Activated CD8-positive, alpha-beta T cell treated with anti-CD3 and anti-CD28 coated beads for 36 hours (primary cell): ENCODE data around the gene PPIG. TPM values are rescaled to one million over a fixed set of nuclear protein-coding genes. Genes with fewer than 3 reads are reported as not detected.

Experiments
- ATAC-seq: fragments of 200-7000 bp; cut with Tn5 transposase; one replicate; pipeline ENCODE4 v1.10.0; 2021; ENCODE audit warnings: mild to moderate bottlenecking, moderate library complexity
- CTCF ChIA-PET: fragments of 350-600 bp; sonication (Branson Sonifier 250); formaldehyde crosslinking; loops from one replicate; lab custom pipeline; 2021; ENCODE audit warnings: antibody characterized with exemption; lab: Charles Lee
- POLR2A ChIA-PET: fragments of 350-600 bp; sonication (Branson Sonifier 250); formaldehyde crosslinking; loops from one replicate; lab custom pipeline; 2021; ENCODE audit warnings: antibody characterized with exemption; lab: Charles Lee
- DNase-seq: peaks from one replicate; pipeline ENCODE4 v3.0.0-alpha.2; 2020
- H3K27ac Mint-ChIP-seq: one replicate; pipeline ENCODE4 v1.8.0; 2021; ENCODE audit warnings: mild to moderate bottlenecking, mixed read lengths
- H3K27me3 Mint-ChIP-seq: one replicate; pipeline ENCODE4 v1.8.0; 2021; ENCODE audit warnings: mixed read lengths
- H3K36me3 Mint-ChIP-seq: one replicate; pipeline ENCODE4 v1.8.0; 2021; ENCODE audit warnings: low read depth, mixed read lengths
- H3K4me1 Mint-ChIP-seq: one replicate; pipeline ENCODE4 v1.8.0; 2021; ENCODE audit warnings: low read depth, mixed read lengths
- H3K4me3 Mint-ChIP-seq: one replicate; pipeline ENCODE4 v1.8.0; 2021; ENCODE audit warnings: mild to moderate bottlenecking, moderate library complexity, mixed read lengths
- H3K9me3 Mint-ChIP-seq: one replicate; pipeline ENCODE4 v1.8.0; 2021; ENCODE audit warnings: mixed read lengths
- intact Hi-C: fragments of 100-400 bp; cut with micrococcal nuclease; formaldehyde crosslinking; loops from one replicate; pipeline ENCODE4 v1.10.0; 2022
- total RNA-seq, 2 experiments: library from RNA; stranded (reverse); gene quantifications; one replicate each; pipeline ENCODE4 v1.2.3, GENCODE V29; 2021
- TF ChIP-seq, protein P1 (sequence below): fragments of 200-600 bp; IDR thresholded peaks from one replicate; pipeline ENCODE4 v1.8.0; 2022; ENCODE audit warnings: antibody characterized with exemption, mild to moderate bottlenecking

Gene PPIG
- total RNA-seq, 2 experiments from 2014 or later = 54.9 to 62.0 TPM

DNA sequence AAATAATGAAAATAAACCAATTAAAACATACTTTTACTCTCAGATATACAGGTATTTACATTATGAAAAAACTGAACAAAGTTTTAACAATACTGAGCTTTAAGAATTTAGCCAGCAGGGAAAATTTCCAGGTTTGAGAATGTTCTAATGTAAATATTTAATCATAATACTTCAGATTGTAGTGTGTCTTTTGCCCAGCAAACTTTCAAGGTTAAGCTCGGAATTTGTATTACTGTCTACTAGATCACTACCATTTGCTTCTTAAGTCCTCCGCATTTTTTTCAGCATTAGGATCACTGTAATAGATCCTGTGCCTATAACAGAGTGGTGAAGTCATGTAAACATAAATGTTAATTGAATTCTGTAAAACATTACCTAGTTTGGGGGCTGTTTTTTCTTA, 57.3 kb downstream of the PPIG start:
- H3K27me3 Mint-ChIP-seq = no peaks in the 10 kb centered on the region
- peaks cover 4% of the 10 kb centered on the region for H3K9me3 Mint-ChIP-seq
- H3K27ac Mint-ChIP-seq = no peak overlapping the region
- TF ChIP-seq, protein P1, sequence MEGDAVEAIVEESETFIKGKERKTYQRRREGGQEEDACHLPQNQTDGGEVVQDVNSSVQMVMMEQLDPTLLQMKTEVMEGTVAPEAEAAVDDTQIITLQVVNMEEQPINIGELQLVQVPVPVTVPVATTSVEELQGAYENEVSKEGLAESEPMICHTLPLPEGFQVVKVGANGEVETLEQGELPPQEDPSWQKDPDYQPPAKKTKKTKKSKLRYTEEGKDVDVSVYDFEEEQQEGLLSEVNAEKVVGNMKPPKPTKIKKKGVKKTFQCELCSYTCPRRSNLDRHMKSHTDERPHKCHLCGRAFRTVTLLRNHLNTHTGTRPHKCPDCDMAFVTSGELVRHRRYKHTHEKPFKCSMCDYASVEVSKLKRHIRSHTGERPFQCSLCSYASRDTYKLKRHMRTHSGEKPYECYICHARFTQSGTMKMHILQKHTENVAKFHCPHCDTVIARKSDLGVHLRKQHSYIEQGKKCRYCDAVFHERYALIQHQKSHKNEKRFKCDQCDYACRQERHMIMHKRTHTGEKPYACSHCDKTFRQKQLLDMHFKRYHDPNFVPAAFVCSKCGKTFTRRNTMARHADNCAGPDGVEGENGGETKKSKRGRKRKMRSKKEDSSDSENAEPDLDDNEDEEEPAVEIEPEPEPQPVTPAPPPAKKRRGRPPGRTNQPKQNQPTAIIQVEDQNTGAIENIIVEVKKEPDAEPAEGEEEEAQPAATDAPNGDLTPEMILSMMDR = no peak
- H3K4me1 Mint-ChIP-seq = no peaks in the 10 kb centered on the region
- intact Hi-C loops = no loop called here
- CTCF ChIA-PET = no interaction called here
- POLR2A ChIA-PET = interaction anchor here (0.6 to 0.9 kb wide), 2 partner anchors 16 to 42 kb away, joined by 3 read pairs; no protein-coding TSS in a partner anchor
- ATAC-seq (no peak), DNase-seq (no peak)
- H3K4me3 Mint-ChIP-seq = no peak overlapping the region
- peaks cover 6% of the 10 kb centered on the region for H3K36me3 Mint-ChIP-seq

DNA sequence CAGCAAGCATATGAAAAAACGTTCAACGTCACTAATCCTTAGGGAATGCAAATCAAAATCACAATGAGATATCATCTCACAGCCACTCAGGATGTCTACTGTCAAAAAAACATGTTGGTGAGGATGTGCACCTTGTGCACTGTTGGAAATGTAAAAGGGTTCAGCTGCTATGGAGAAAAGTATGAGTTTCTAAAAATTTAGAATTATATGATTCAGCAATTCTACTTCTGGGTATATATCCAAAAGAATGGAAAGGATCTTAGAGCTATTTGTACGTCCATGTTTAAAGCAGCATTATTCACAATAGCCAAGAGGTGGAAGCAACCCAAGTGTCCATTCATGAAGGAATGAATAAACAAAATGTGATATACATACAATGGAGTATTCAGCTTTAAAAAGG, 60.0 kb downstream of the PPIG start:
- intact Hi-C loops = no loop called here
- no peak for ATAC-seq
- Mint-ChIP-seq H3K9me3 (peaks cover 4% of the 10 kb centered on the region), H3K4me1 (peaks cover 2% of the 10 kb centered on the region), H3K27ac (no peak overlapping the region), H3K36me3 (peaks cover 2% of the 10 kb centered on the region), H3K4me3 (no peak overlapping the region), H3K27me3 (peaks cover 2% of the 10 kb centered on the region)
- DNase-seq = no peak
- CTCF ChIA-PET = no interaction called here
- TF ChIP-seq, protein P1 = no peak
- POLR2A ChIA-PET = interaction anchor here (1.4 kb wide), 1 partner anchor 71 kb away, joined by 3 read pairs; no protein-coding TSS in a partner anchor

DNA sequence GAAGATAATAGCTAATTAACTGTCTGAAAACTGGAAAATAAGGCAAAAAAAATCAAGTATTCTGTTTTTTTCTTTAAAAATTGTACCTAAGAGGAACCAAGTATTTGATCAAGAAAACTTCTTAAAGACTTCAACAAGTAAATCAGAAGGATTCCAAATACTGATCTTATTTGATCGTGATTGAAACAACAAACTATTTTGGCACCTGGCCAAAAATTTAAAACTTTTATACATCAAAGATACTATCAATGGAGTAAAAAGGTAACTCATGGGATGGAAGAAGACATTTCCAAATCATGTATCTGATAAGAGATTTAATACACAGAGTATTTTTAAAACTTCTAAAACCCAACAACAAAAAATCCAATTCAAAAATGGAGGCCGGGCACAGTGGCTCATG, 63.3 kb downstream of the PPIG start:
- POLR2A ChIA-PET = no interaction called here
- no peak for DNase-seq
- Mint-ChIP-seq H3K36me3 (no peaks in the 10 kb centered on the region), H3K27ac (no peak overlapping the region), H3K9me3 (peaks cover 4% of the 10 kb centered on the region), H3K4me1 (peaks cover 2% of the 10 kb centered on the region), H3K4me3 (no peak overlapping the region), H3K27me3 (peaks cover 7% of the 10 kb centered on the region)
- intact Hi-C loops = no loop called here
- CTCF ChIA-PET = no interaction called here
- TF ChIP-seq, protein P1 = no peak
- ATAC-seq = no peak

DNA sequence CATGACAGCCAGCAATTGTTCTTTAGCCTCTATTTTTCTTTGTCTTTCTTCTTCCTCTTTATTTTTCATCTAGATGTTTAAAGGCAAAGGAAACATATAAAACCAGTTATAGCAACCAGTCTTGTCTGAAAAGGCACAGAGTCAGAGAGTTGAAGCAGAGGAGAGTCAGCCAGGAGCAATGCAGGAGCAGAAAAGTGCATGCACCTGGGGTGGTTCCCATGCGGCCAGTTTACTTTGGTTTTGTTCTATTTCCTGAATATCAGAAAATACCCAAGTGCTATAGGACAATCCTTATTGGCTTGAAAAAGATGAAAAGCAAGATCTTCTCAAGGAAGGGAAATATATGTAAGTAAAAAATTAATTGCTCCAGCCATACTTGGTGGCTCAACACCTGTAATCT, 65.1 kb downstream of the PPIG start:
- Mint-ChIP-seq H3K27me3 (peaks cover 13% of the 10 kb centered on the region), H3K9me3 (no peaks in the 10 kb centered on the region), H3K4me3 (no peak overlapping the region), H3K27ac (no peak overlapping the region), H3K36me3 (no peaks in the 10 kb centered on the region), H3K4me1 (peaks cover 2% of the 10 kb centered on the region)
- TF ChIP-seq, protein P1 = no peak
- POLR2A ChIA-PET = no interaction called here
- CTCF ChIA-PET = no interaction called here
- DNase-seq (no peak), ATAC-seq (no peak)
- intact Hi-C loops = no loop called here

DNA sequence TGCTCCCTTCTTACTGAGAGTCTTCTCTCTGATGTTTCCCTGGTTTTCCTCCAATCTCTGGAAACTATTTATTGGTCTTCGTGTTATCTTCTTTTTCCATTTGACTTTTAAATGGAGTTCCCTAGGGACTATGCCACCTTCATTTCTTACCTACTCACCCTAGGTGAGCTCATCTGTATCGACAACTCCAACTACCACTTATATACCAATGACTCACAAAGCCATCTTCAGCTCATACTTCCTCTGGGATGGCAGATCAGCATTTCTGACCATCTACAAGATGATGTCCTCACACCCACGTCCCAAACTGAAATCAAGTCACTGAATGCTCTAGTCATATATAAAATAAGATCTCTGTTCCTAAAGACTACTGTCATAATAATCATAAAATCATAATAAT, 69.5 kb downstream of the PPIG start:
- H3K9me3 Mint-ChIP-seq = no peaks in the 10 kb centered on the region
- intact Hi-C loops = no loop called here
- H3K27me3 Mint-ChIP-seq = peaks cover 15% of the 10 kb centered on the region
- ATAC-seq (no peak), DNase-seq (no peak)
- ChIA-PET POLR2A (interaction anchor here (0.7 kb wide), 1 partner anchor 51 kb away, joined by 4 read pairs; no protein-coding TSS in a partner anchor), CTCF (interaction anchor here (0.7 kb wide), 1 partner anchor 12 kb away, joined by 4 read pairs; no protein-coding TSS in a partner anchor)
- TF ChIP-seq, protein P1 = no peak
- H3K4me3 Mint-ChIP-seq = no peak overlapping the region
- H3K4me1 Mint-ChIP-seq = no peaks in the 10 kb centered on the region
- no peaks in the 10 kb centered on the region for H3K36me3 Mint-ChIP-seq
- H3K27ac Mint-ChIP-seq = no peak overlapping the region
